Hippocampal formation (tissue), 2 donors: ENCODE data around the gene PEX14.

ENCODE experiments used
- DNase-seq, 2 donors: peaks; one replicate each; lab custom pipeline; 2025; lab: John Stamatoyannopoulos, UW

PEX14 gene

DNA sequence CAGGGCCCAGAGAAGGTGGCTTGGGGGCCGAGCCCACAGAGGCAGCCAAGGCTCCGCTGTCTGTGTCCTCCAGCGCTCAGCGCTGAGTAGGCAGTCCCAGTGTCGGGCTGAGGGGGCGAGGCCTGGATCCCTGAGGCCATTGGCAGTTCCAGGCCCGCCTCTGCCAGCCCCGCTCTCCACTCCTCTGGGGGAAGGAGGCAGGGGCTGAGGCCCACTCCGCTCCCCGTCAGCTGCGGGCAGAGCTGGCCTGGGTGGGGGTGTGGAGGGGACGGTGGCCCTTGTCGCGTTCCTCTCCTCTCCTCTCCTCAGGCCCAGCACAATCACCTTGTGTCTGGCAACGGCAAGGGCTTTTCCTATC, 188.9 kb downstream of the PEX14 start:
- DNase-seq: peak; percentile 21 to 59

- DNase-seq: no peak
Observed at GRCh38 chr1:10664251-10664650, 189.5 kb downstream of the PEX14 start.

GRCh38 chr1:10665226-10665625, 190.5 kb downstream of the PEX14 start:
- DNase-seq: no peak

- DNase-seq: no peak
Observed at GRCh38 chr1:10665930-10666850, 191.4 kb downstream of the PEX14 start.

DNA sequence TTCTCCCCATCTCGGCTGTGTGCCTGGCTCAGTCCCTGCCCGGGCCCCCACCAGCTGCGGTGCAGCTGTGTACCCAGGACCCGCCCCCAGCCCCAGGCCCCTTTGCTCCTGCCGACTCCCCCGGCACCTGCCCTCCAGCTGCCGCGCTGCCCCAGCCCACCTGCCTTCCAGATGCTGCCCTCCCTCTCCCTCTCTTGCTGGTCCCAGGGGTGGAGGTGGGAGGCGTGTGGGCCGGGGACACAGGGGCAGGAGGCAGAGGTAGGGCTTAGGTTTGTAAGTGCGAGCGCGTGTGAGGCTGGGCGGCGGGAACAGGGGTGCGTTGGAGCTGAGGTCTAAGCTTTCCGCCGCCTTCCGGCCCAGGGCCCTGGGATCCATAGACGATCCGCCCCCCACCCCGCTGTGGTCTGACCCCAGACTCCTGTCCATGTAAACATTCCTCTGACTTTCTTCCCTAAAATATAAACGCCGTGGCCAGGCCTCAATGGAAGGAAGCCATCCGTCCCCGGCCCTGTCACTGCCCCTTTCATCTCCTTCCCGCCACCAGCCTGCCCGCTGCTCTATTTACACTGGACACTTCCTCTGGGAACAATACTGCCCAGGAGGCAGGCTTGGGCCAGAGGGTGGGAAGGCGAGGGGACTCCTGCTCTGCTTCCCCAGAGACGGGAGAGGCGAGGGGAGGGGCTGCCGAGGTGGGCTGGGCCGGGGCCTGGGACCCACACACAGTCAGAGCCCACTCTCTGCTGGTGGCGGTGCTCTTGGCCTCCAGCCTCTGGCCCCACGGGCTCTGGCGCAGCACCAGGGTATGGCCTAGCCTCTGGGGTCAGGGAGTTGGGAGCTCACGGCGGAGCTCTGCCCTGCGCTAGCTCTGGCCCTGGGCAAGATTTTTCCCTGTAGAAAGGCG, 193.4 kb downstream of the PEX14 start:
- DNase-seq: no peak

GRCh38 chr1:10669570-10669969, 194.8 kb downstream of the PEX14 start:
- DNase-seq: no peak

GRCh38 chr1:10670190-10670589, 195.4 kb downstream of the PEX14 start:
- no peak for DNase-seq

- DNase-seq: no peak
Observed at GRCh38 chr1:10671090-10671489, 196.3 kb downstream of the PEX14 start.

GRCh38 chr1:10671622-10672342, 197.0 kb downstream of the PEX14 start:
- no peak for DNase-seq

DNA sequence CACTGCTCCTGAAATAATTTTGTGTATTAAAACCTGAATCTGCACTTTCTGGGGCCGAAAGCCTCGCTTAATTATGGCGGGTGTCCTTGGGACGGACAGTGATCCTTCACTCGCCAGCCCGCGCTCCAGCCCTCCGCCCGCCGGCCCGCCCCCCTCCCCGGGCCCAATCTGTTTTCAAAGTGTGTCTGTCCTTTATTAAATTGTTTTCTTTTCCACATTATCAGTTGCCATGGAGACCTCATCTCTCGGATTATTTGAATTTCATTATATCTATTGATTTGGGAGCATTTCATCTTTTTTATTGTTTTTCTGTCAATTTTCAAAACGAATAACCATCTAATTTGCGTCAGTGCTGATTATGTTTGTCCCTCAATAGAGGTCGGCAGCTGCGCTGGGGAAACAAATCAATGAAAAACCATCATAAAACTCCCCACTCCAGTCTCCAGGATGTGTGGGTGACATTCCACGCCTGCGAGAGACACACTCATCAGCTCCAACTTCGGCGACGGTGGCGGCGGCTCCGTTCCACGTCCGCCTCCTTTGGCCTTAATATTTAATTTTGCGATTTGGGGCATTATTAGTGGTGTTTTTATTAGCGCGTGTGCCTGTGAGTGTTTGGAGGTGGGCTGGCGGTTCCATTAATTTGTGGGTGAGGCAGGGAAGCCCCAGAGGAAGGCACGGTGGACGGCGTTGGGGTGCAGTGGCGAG, 197.7 kb downstream of the PEX14 start:
- DNase-seq: no peak

DNA sequence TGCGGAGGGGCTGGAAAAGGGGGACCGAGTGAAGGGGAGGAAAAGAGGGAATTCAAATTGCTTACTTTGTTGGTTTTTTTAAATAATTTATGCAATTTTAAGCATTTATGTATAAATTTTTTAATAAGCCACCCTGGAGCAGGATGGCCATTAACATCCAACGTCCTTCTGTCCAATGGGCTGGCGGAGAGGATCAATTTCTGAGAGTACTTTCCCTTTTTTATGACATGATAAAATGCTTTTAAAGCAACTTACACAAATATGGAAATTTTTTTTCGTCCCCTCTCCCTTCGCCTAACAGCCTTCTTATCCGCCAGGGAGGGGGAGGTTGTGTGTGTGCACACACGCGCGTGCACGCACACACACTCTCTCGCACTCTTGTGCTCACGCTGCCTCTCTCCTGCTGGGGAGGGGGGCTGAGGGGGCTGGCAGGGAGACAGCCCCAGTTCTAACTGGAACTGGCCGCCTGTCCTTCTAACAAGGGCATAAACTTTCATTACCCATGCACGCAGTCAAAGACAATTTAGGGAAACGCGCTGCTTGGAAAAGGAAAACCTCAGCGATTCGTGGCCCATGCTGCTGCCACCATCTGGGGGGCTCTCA, 198.5 kb downstream of the PEX14 start:
- no peak for DNase-seq

GRCh38 chr1:10674222-10674621, 199.5 kb downstream of the PEX14 start:
- DNase-seq: no peak

DNA sequence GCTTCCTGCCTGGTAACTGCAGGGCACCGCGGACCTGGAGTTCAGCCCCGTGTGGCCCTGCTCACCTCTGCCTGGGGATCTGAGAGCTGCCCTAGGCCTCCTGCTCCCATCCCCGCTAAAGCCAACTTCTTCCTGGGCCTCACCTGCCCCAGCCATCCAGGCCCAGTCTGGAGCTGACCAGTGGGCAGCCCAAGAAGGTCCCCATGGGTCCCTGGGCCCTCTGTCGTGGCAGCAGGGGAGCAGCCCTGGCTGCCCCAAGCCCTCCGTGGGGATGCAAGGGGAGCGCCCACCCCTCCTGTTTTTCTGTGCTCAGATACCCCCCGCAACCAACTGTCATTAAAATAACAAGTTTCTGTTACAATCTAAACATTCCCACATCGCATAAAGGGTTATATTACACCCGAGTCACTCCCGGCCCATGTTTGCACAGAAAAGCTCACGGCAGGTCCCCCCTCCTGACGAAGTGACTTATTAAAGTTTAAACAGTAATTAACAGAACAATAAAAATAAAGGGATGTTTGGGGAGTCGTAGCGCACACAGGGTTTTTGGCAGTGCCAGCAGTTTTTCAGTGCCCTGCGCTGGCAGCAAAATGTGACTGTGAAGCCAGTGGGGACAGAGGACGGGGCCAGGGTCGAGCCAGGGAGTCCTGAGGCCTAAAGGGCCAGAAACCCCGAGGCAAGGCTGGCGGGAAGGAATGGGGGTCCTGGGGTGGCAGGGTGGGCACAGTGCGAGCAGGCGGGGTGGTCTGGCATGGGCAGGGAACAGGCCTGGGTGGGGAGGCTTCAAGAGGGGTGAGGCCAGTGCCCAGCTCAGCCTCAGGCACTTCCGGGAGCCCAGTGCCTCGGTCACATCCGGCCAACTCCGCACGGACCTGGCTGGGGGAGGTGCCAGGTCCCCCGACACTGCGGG, 200.2 kb downstream of the PEX14 start:
- no peak for DNase-seq

DNA sequence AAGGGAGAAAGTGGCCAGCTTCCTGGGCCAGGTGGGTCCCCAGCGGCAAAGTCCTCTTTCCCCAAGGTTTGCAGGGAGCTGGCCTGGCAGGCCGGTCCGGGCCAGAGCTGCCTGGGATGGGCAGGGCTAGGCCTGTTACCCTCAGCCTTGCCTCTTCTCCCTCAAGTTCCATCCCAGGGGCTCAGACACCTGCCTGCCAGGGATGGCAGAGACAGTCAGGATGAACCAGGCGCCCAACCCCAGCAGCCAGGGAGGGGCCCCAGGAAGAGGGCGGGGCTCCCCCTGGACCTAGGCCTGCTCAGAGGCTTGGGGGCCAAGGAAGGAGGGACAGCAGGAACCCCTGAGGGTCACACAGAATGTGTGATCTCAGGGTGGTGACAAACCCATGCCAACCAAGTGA, 201.1 kb downstream of the PEX14 start:
- DNase-seq: no peak

DNA sequence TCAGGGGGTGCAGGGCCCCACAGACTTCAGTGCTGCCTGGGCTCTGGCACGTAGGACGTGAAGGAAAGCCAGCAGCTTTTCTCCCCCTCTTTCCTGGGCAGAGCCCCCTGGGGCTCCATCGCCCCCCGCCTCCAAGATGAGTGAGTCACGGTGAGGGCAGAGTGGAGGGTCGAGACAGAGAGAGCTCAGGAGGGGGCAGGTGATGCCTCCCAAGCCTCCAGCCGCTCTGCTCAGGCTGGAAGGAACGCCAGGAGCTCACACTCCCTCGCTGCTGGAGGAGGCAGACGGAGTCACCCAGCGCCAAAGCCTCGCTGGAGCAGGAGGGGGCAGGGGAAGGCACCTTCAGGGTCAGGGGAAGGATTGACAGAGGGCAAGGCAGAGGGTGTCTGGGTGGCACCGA, 202.2 kb downstream of the PEX14 start:
- no peak for DNase-seq

DNA sequence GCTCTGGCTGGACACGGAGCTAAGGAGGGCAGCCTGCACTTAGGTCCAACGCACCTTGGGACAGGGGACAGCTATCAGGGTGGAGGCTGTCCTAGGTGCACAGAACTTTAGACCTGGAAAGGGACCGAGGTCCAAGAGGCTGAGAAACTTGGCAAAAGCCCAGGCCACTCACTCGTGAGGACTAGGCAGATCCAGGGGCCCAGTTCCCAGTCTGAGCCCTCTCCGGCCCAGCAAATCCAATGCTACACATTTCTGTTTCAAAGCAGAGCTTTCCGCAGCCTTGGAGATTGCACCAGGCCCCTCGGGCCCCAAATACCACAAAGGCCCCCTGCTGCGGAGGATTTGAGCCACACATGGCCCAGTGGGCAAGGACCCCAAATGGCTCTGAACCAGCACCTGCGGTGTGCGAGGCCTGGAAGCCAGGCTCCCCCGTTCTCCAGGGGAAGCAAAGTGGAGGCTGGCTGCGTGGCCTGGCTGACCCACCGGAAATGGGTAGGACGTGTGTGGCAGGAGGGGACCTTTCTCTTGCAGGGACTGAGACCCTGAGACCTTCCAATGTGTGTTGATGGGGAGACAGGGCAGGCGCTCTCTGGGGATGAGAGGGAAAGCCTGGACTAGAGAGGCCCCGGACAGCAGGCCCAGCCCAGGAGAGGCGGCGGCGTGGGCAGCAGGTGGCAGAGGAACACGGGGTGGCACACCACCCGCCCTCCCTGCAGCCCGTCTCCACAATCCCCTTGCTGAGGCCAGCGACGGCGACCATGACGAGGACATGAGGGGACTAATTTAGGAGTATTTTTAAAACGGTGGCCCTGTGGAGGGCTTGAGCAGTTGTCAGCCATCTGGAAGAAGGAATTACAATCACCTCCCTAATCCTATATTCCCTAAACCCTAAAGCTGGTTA, 203.0 kb downstream of the PEX14 start:
- DNase-seq: no peak

GRCh38 chr1:10678402-10678801, 203.7 kb downstream of the PEX14 start:
- DNase-seq: no peak

DNA sequence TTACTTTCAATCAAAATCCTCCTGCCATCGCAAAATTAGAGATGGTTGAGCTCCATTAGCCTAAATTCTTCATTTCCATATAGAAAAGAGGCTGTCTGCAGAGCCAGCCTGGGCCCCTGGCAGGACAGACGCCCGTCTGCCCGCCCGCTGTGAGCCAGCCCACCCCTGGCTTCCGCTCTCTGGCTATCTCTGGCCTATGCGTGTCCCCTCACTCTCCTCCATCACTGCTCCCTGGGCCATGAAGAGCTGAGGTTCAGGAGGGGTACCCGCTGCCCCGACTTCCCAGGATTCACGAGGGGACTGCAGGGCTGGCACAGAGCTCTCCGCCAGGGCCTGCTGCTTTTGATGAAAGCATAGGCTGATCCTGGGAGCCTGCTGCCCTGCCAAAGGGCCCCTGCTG, 204.1 kb downstream of the PEX14 start:
- no peak for DNase-seq
